HCT116 (cell line): ENCODE data around the gene FGD4.

Experiments
- CTCF ChIP-seq, 3 experiments: fragments of 200-600 bp in 1 of 3; sonication (generic) in 1 of 3; IDR thresholded peaks in 2 of 3; conservative IDR thresholded peaks in 1 of 3; 2 replicates each; pipeline ENCODE4 v1.5.1; 2012 to 2017; ENCODE audit warnings: low read depth in 2 of 3, low read length in 2 of 3, antibody characterized with exemption in 1 of 3, borderline replicate concordance in 1 of 3, control low read depth in 1 of 3, mild to moderate bottlenecking in 1 of 3, mixed read lengths in 1 of 3, mixed run types in 1 of 3, moderate library complexity in 1 of 3; ENCODE audit not compliant: insufficient read depth in 1 of 3
- EZH2 ChIP-seq: fragments of 200-600 bp; sonication (generic); IDR thresholded peaks from 2 replicates; pipeline ENCODE4 v1.6.1; 2017; ENCODE audit warnings: antibody characterized with exemption, mixed run types
- JUND ChIP-seq: IDR thresholded peaks from 2 replicates; pipeline ENCODE4 v1.6.1; 2012
- POLR2A ChIP-seq: IDR thresholded peaks from 2 replicates; pipeline ENCODE4 v1.7.0; 2011; ENCODE audit warnings: borderline replicate concordance; ENCODE audit not compliant: insufficient read depth, insufficient read length; ENCODE audit errors: extremely low read depth
- RAD21 ChIP-seq: IDR thresholded peaks from 2 replicates; pipeline ENCODE4 v1.6.1; 2012; ENCODE audit warnings: low read depth, mild to moderate bottlenecking

GRCh38 chr12:32507942-32508320 is 108.6 kb downstream of the FGD4 start:
- no peak for TF ChIP-seq RAD21
- TF ChIP-seq EZH2, result no peak
- TF ChIP-seq CTCF (IDR thresholded peaks at IDR 0.05 in 2 of 3, conservative IDR thresholded peaks at IDR 0.05 in 1 of 3; ENCODE audit: borderline replicate concordance in 1 of 3, insufficient read depth in 1 of 3, low read depth in 2 of 3, low read length in 2 of 3), result no peak
- TF ChIP-seq POLR2A, result no peak
- no peak for TF ChIP-seq JUND
